ENCODE data around the gene RNU1-4. TPM values are rescaled to one million over a fixed set of nuclear protein-coding genes. Genes with fewer than 3 reads are reported as not detected.
"Not testable (repeated sequence)": the region's sequence is repeated elsewhere in the genome, so short reads cannot be mapped to it uniquely, and the experiment has no call there.

RNU1-4 gene
- total and polyA plus RNA-seq, 8 donors, result under 0.01 to 9,966 (median under 0.01) TPM; not detected in 3

- Histone ChIP-seq H3K4me3 (peak overlapping the region in 3 of 4 donors; percentile 13 to 25 (median 14)), H3K4me1 (peaks cover 15 to 36% (median 26%) of the 10 kb centered on the region in 4 donors), H3K27ac (peak overlapping the region; percentile 80 to 87 (median 82)), H3K27me3 (peaks cover 0 to 18% (median 0%) of the 10 kb centered on the region in 3 donors)
- H3K9me3 ChIP-seq; intact Hi-C loops (cut with DNase I; ENCODE audit: low total_unique reads); H3K36me3 ChIP-seq: not testable (repeated sequence)
- WGBS, 5 donors, result 45 to 61% (median 49%) methylated on average over 14 to 15 of the region's 15 CpGs
- peak in 1 of 2 donors; percentile 53 for DNase-seq
Measured at GRCh38 chr1:16764820-16765655, 24.7 kb downstream of the RNU1-4 start.

DNA sequence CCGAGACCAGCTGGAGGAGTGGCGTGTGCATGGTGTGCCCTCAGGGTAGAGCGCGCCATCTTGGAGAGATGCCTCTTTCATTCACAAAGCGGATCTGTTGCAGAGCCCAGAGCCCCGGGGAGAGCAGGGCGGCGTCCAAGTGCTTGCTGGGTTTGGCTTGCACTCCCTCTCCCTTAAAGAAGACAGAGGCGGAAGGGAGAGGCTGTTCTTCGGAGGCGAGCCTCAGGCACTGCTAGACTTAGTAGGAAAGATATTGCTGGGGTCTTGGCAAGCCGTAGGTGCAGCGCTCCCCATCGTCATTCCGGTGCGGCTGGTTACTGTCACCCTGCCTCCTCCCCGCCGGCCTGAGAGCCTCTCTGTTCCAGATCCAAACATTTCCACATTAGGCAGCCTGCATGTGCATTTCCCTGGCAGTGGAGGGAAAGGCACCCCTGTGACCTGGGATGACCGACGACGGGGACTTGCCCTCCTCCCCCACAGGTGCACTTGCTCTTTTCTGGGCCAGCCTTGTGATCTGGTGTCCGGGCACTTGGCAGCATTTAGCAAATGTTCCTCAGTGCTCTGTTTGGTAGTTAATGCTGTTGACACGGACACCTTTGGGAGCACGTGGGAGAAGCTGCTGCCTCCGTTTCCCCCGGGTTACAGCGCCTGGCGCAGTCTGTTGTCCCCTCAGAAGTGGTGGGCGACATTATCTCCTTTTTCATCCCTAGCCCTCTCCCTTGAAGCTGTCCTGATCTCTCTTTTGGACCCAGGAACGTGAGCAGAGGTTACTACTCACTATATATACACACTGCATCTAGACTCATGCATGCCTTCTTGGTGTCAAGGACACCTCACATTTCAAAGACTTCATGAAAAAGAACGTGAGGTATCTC is 25.7 kb downstream of the RNU1-4 start:
- DNase-seq, result peak; percentile 47 to 59
- peak overlapping the region in 3 of 4 donors; percentile 13 to 25 (median 14) for H3K4me3 ChIP-seq
- H3K27ac ChIP-seq, result peak overlapping the region; percentile 79 to 87 (median 82)
- H3K4me1 ChIP-seq, result peaks cover 20 to 45% (median 32%) of the 10 kb centered on the region in 4 donors
- WGBS, 5 donors, result 34 to 50% (median 38%) methylated on average over 22 to 25 of the region's 31 CpGs
- intact Hi-C loops (cut with DNase I; ENCODE audit: low total_unique reads); H3K27me3 ChIP-seq; H3K36me3 ChIP-seq; H3K9me3 ChIP-seq: not testable (repeated sequence)

DNA sequence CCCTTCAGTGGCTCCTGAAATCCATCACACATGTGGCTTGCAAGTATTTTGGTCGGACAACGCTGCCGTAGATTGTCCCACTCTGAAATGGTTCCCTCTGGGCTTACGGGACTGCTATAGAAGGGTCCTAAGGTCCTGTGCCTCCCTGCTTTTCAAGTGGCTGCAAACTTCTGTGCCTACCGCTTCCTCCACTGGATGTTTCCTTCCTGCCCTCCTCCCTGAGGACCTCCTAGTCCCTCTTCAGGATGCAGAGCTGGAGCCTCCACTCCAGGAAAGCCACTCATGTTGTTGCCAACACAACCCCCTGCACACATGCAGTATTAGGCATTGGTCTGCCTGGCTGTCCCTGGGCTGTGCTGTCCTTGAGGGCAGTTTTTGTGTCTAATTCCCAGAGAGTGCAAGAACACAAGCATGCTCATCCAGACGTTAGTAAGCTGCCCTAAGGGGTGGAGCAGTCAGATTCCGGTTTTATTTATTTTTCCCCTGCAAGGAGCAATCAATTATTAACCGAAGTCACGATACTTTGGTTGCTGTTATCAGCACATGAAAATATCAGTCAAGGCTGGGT is 26.5 kb downstream of the RNU1-4 start:
- H3K27me3 ChIP-seq; H3K4me3 ChIP-seq; H3K36me3 ChIP-seq; intact Hi-C loops (cut with DNase I; ENCODE audit: low total_unique reads); H3K9me3 ChIP-seq: not testable (repeated sequence)
- peak overlapping the region; percentile 24 to 87 (median 81) for H3K27ac ChIP-seq
- DNase-seq, result peak; percentile 9 to 52
- 17 to 30% (median 22%) methylated on average over 8 to 9 of the region's 9 CpGs for WGBS, 5 donors
- peaks cover 20 to 47% (median 32%) of the 10 kb centered on the region in 4 donors for H3K4me1 ChIP-seq

DNA sequence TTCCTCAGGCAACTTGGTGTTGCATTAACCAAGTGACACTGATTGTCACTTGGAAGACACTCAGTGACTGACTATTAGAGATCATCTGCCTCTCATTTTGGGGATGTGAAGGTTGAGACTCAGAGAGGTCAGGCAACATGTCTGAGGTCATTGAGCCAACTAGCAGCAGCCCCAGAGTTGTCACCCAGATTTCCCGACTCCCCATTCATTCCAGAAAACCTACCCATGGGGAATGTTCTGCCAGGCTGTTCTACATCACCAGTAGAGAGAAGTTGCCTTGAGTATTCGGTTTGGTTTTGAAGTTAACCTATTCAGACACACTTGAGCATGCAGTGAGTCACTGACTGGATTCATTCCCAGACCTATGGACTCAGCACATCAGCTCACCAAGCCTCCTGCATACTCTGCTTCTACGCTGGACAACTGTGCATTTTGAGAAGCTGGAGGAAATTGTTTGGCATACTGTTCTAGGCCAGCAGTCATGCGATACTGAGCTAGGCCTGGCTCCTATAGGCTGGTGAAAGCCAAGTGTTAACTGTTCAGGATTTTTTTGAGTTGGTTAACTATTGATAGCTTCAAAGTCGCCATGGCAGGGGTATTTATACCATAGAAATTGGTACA is 29.9 kb downstream of the RNU1-4 start:
- H3K9me3 ChIP-seq; intact Hi-C loops (cut with DNase I; ENCODE audit: low total_unique reads); H3K36me3 ChIP-seq; H3K4me3 ChIP-seq: not testable (repeated sequence)
- Histone ChIP-seq H3K27me3 (peaks cover 0 to 13% (median 4%) of the 10 kb centered on the region in 3 donors), H3K4me1 (peaks cover 17 to 39% (median 25%) of the 10 kb centered on the region in 4 donors), H3K27ac (peak overlapping the region in 1 of 5 donors; percentile 2)
- 29 to 54% (median 46%) methylated on average over 5 of the region's 5 CpGs for WGBS, 5 donors
- DNase-seq, result peak; percentile 19 to 50
- peak in 1 of 3 donors; percentile 52 for TF ChIP-seq POLR2AphosphoS5 (IDR thresholded peaks at IDR 0.05)

- 69 to 86% (median 79%) methylated on average over 5 to 6 of the region's 6 CpGs for WGBS, 5 donors
- H3K9me3 ChIP-seq; DNase-seq; H3K4me3 ChIP-seq; H3K27ac ChIP-seq; H3K36me3 ChIP-seq; intact Hi-C loops (cut with DNase I; ENCODE audit: low total_unique reads): not testable (repeated sequence)
- Histone ChIP-seq H3K27me3 (peaks cover 0 to 12% (median 4%) of the 10 kb centered on the region in 3 donors), H3K4me1 (peaks cover 10 to 33% (median 18%) of the 10 kb centered on the region in 4 donors)
Measured at GRCh38 chr1:16770896-16771446, 30.7 kb downstream of the RNU1-4 start.

GRCh38 chr1:16772275-16773204 is 32.2 kb downstream of the RNU1-4 start:
- H3K4me3 ChIP-seq; DNase-seq; intact Hi-C loops (cut with DNase I; ENCODE audit: low total_unique reads); H3K27ac ChIP-seq; H3K9me3 ChIP-seq; H3K36me3 ChIP-seq; H3K27me3 ChIP-seq: not testable (repeated sequence)
- peaks cover 6 to 19% (median 12%) of the 10 kb centered on the region in 4 donors for H3K4me1 ChIP-seq
- 63 to 69% (median 67%) methylated on average over 13 to 14 of the region's 21 CpGs for whole genome bisulfite sequencing, 5 donors

- intact Hi-C loops (cut with DNase I; ENCODE audit: low total_unique reads); DNase-seq; H3K4me3 ChIP-seq; H3K36me3 ChIP-seq; H3K27ac ChIP-seq; H3K9me3 ChIP-seq: not testable (repeated sequence)
- Histone ChIP-seq H3K27me3 (peaks cover 0 to 13% (median 10%) of the 10 kb centered on the region in 3 donors), H3K4me1 (peaks cover 6 to 16% (median 12%) of the 10 kb centered on the region in 4 donors)
- WGBS, 5 donors, result 67 to 86% (median 76%) methylated on average over 7 to 8 of the region's 9 CpGs
Measured at GRCh38 chr1:16773205-16773596, 32.9 kb downstream of the RNU1-4 start.

DNA sequence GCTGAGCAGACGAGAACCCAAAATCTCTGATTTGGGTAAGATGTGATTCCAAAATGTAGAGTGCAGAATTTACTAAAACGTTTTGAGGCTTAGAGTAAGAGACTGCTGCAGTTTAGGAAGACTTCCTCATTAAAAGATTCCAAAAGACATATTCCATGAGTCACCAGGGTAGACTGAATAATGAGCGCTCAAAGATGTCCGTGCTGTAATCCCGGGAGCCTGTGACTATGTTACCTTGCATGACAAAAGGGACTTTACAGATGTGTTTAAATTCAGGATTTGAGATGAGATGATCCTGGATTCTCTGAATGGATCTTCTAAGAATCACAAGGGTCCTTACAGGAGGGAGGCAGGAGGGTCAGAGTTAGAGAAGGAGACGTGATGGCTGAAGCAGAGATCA is 33.4 kb downstream of the RNU1-4 start:
- H3K36me3 ChIP-seq; H3K9me3 ChIP-seq; H3K27ac ChIP-seq; intact Hi-C loops (cut with DNase I; ENCODE audit: low total_unique reads); H3K4me3 ChIP-seq; DNase-seq: not testable (repeated sequence)
- Histone ChIP-seq H3K4me1 (peaks cover 6 to 16% (median 12%) of the 10 kb centered on the region in 4 donors), H3K27me3 (peaks cover 0 to 13% (median 10%) of the 10 kb centered on the region in 3 donors)
- WGBS, 5 donors, result 58 to 71% (median 65%) methylated on average over 3 of the region's 6 CpGs

- H3K9me3 ChIP-seq; DNase-seq; intact Hi-C loops (cut with DNase I; ENCODE audit: low total_unique reads); H3K27ac ChIP-seq; H3K4me3 ChIP-seq; H3K36me3 ChIP-seq: not testable (repeated sequence)
- Histone ChIP-seq H3K4me1 (peaks cover 6 to 16% (median 12%) of the 10 kb centered on the region in 4 donors), H3K27me3 (peaks cover 4 to 19% (median 10%) of the 10 kb centered on the region in 3 donors)
- WGBS, 5 donors, result 76 to 95% (median 83%) methylated on average over 6 to 8 of the region's 14 CpGs
Measured at GRCh38 chr1:16774773-16775172, 34.5 kb downstream of the RNU1-4 start.
